SIG-M5 treated with dmso at 0.1 percent for 504 hours (cell line): ENCODE data around the gene CACFD1.

Source experiments
- DNase-seq: peaks from one replicate; lab custom pipeline; 2025; ENCODE audit not compliant: unreplicated experiment; lab: John Stamatoyannopoulos, UW

Gene CACFD1

GRCh38 chr9:133515615-133516255 lies 56.0 kb downstream of the CACFD1 start:
- DNase-seq = no peak

GRCh38 chr9:133516256-133516960 lies 56.6 kb downstream of the CACFD1 start:
- no peak for DNase-seq

- no peak for DNase-seq
These were observed 57.2 kb downstream of the CACFD1 start for GRCh38 chr9:133516961-133517350.

- no peak for DNase-seq
These were observed 57.9 kb downstream of the CACFD1 start for GRCh38 chr9:133517711-133518110.

- DNase-seq = no peak
These were observed 58.4 kb downstream of the CACFD1 start for GRCh38 chr9:133518200-133518599.

GRCh38 chr9:133518706-133519449 lies 59.1 kb downstream of the CACFD1 start:
- DNase-seq = no peak

GRCh38 chr9:133519693-133520092 lies 59.9 kb downstream of the CACFD1 start:
- no peak for DNase-seq

- DNase-seq = no peak
These were observed 60.5 kb downstream of the CACFD1 start for GRCh38 chr9:133520121-133520835.
